HepG2 (cell line): ENCODE data around the gene SEPTIN5. TPM values are rescaled to one million over a fixed set of nuclear protein-coding genes. Genes with fewer than 3 reads are reported as not detected.

Experiments
- ATAC-seq: fragments of 200-7000 bp; cut with Tn5 transposase; 3 replicates; pipeline ENCODE4 v1.9.1; 2020; ENCODE audit warnings: mild to moderate bottlenecking, moderate library complexity
- BruUV-seq: library from RNA; stranded (reverse); fragments of 400-500 nt; replicated peaks from 2 replicates; lab custom pipeline; 2021; lab: Mats Ljungman, UMichigan
- CTCF ChIA-PET: fragments of 300-600 bp; formaldehyde crosslinking; extraction: SDS; loops from one replicate; lab custom pipeline; 2021; ENCODE audit warnings: low total read pairs, inconsistent platforms, low intra/inter-chr PET ratio; lab: Yijun Ruan, JAX
- POLR2A ChIA-PET: fragments of 350-600 bp; sonication (Branson Sonifier 250); formaldehyde crosslinking; loops from one replicate; lab custom pipeline; 2020; ENCODE audit warnings: antibody characterized with exemption, inconsistent platforms; lab: Yijun Ruan, JAX
- DNase-seq: peaks from one replicate; pipeline ENCODE4 v3.0.0-alpha.2; 2015; ENCODE audit warnings: low spot score
- FAIRE-seq: peaks from 3 replicates; lab custom pipeline; 2011; peaks lifted over from hg19 to GRCh38; lab: Jason Lieb, UNC
- H2AFZ ChIP-seq: one replicate; pipeline ENCODE4 v1.6.1; 2011; ENCODE audit warnings: low read length, inconsistent platforms
- H3K27ac ChIP-seq: fragments of 300-600 bp; 3 replicates; pipeline ENCODE4 v1.8.0; 2011; ENCODE audit warnings: mixed run types, mild to moderate bottlenecking, mixed read lengths, low read length, inconsistent platforms; ENCODE audit not compliant: insufficient read depth; ENCODE audit errors: extremely low read length
- H3K27me3 ChIP-seq, 2 experiments: fragments of 200-600 bp in 1 of 2; 2 replicates in 1 of 2; 3 replicates in 1 of 2; pipeline versions ENCODE4 v1.6.0 to v1.8.0; 2011; ENCODE audit warnings: low read length in 2 of 2, mild to moderate bottlenecking in 2 of 2, moderate library complexity in 2 of 2, inconsistent platforms in 1 of 2; ENCODE audit not compliant: insufficient read depth in 2 of 2, control insufficient read depth in 1 of 2
- H3K36me3 ChIP-seq, 2 experiments: fragments of 200-600 bp in 1 of 2; replicated peaks in 1 of 2; 2 replicates in 1 of 2; 3 replicates in 1 of 2; pipeline versions ENCODE4 v1.5.1 to v1.8.0; 2011; ENCODE audit warnings: low read length in 2 of 2, inconsistent platforms in 1 of 2; ENCODE audit not compliant: insufficient read depth in 2 of 2, control insufficient read depth in 1 of 2
- H3K4me1 ChIP-seq: 2 replicates; pipeline ENCODE4 v1.5.1; 2012; ENCODE audit warnings: low read length, inconsistent platforms; ENCODE audit not compliant: insufficient read depth
- H3K4me2 ChIP-seq: 2 replicates; pipeline ENCODE4 v1.6.0; 2011; ENCODE audit warnings: low read depth, low read length, inconsistent platforms
- H3K4me3 ChIP-seq, 3 experiments: fragments of 200-600 bp in 1 of 3; sonication (generic), shearing (Covaris generic) in 1 of 3; replicated peaks in 1 of 3; 2 replicates each; pipeline ENCODE4 v1.5.1; 2011 to 2016; ENCODE audit warnings: low read length in 3 of 3, inconsistent platforms in 2 of 3, low read depth in 2 of 3, mild to moderate bottlenecking in 2 of 3, control low read depth in 1 of 3, mixed read lengths in 1 of 3; ENCODE audit not compliant: insufficient read depth in 1 of 3
- H3K79me2 ChIP-seq: one replicate; pipeline ENCODE4 v1.6.1; 2011; ENCODE audit warnings: low read length, inconsistent platforms; ENCODE audit not compliant: insufficient read depth
- H3K9ac ChIP-seq: 2 replicates; pipeline ENCODE4 v1.6.0; 2011; ENCODE audit warnings: mild to moderate bottlenecking, low read depth, low read length, inconsistent platforms; ENCODE audit not compliant: insufficient read depth
- H3K9me3 ChIP-seq: 2 replicates; pipeline ENCODE4 v1.5.1; 2012; ENCODE audit warnings: mild to moderate bottlenecking, low read length
- H4K20me1 ChIP-seq: 2 replicates; pipeline ENCODE4 v1.6.0; 2011; ENCODE audit warnings: inconsistent platforms, mild to moderate bottlenecking, low read length, moderate library complexity; ENCODE audit not compliant: insufficient read depth
- LCORL ChIP-seq, 2 experiments: fragments of 450-650 bp in 1 of 2; sonication (generic) in 1 of 2; formaldehyde crosslinking in 1 of 2; IDR thresholded peaks; 2 replicates each; pipeline versions ENCODE4 v1.5.0 to v1.6.1; 2017 to 2020; ENCODE audit warnings: antibody characterized with exemption in 1 of 2, missing genetic modification reagents in 1 of 2
- MTA1 ChIP-seq: sonication (generic); formaldehyde crosslinking; IDR thresholded peaks from 2 replicates; pipeline ENCODE4 v1.4.0; 2020; ENCODE audit warnings: missing genetic modification reagents, mild to moderate bottlenecking, borderline replicate concordance
- ZNF333 ChIP-seq: sonication (generic); formaldehyde crosslinking; IDR thresholded peaks from 2 replicates; pipeline ENCODE4 v1.4.0; 2020; ENCODE audit warnings: mild to moderate bottlenecking, missing genetic modification reagents, borderline replicate concordance
- WGBS: methylation state at CpG from one replicate; pipeline ENCODE4 v1.1.6; 2017; ENCODE audit warnings: low lambda C conversion rate; 5-methylcytosine and 5-hydroxymethylcytosine counted together
- in situ Hi-C: cut with HindIII; loops from 2 replicates; pipeline ENCODE4 v1.10.0; 2017; ENCODE audit warnings: low pct_unique_long_range_greater_than_20kb; ENCODE audit not compliant: extremely low pct_ligation_motif_present
- intact Hi-C: fragments of 100-400 bp; cut with micrococcal nuclease; formaldehyde crosslinking; loops from one replicate; pipeline ENCODE4 v1.10.0; 2022; ENCODE audit not compliant: unreplicated experiment
- polyA plus RNA-seq, 8 experiments: library from polyadenylated mRNA; depleted of rRNA in 3 of 8; stranded (reverse) in 7 of 8; unstranded in 1 of 8; fragments of >200 nt; fragmentation: Illumina TruSeq in 4 of 8; extraction: Trizol in 4 of 8; gene quantifications; 2 replicates each; pipeline versions ENCODE4 v1.2.1 to v1.2.3, GENCODE V29; 2011 to 2016; ENCODE audit warnings: low read depth in 4 of 8, missing spikeins in 1 of 8, mixed read lengths in 1 of 8; ENCODE audit not compliant: insufficient read depth in 1 of 8
- total RNA-seq, 5 experiments: library from RNA; depleted of rRNA; stranded (reverse); fragments of >200 nt; fragmentation: Illumina TruSeq; extraction: Trizol; gene quantifications; 2 replicates each; pipeline ENCODE4 v1.2.3, GENCODE V29; 2016; ENCODE audit warnings: low read depth in 1 of 5
- TF ChIP-seq, protein P1 (sequence below): IDR thresholded peaks from 2 replicates; pipeline ENCODE4 v1.6.1; 2016; ENCODE audit warnings: low read depth, missing genetic modification reagents, missing compliant biosample characterization

SEPTIN5 gene
- total and polyA plus RNA-seq, 2 of the 13 experiments (the other 11 are each of a cell fraction or from before 2014, with no cell fraction given): 0.33 TPM; not detected in 1

GRCh38 chr22:19740586-19740985 is 26.3 kb downstream of the SEPTIN5 start:
- intact Hi-C loops: no loop called here
- ChIA-PET POLR2A (no interaction called here), CTCF (no interaction called here)
- Histone ChIP-seq H3K9ac (no peak overlapping the region), H3K4me3 (no peak overlapping the region), H3K27me3 (peaks cover 10 to 80% of the 10 kb centered on the region in 2 experiments), H4K20me1 (peaks cover 3% of the 10 kb centered on the region; the same call in 1 of the 2 replicates), H3K27ac (no peak overlapping the region), H3K4me1 (peaks cover 13% of the 10 kb centered on the region), H3K79me2 (no peaks in the 10 kb centered on the region), H3K36me3 (no peaks in the 10 kb centered on the region), H3K9me3 (no peaks in the 10 kb centered on the region), H2AFZ (no peak overlapping the region), H3K4me2 (no peak overlapping the region)
- 10% methylated on average over 2 of the region's 15 CpGs for WGBS
- DNase-seq: no peak
- no peak for FAIRE-seq
- no peak for ATAC-seq
- in situ Hi-C loops: no loop called here
- no TSS peak for BruUV-seq
- no peak for TF ChIP-seq ZNF333 (CRISPR knock-in tag)
- TF ChIP-seq, protein P1, sequence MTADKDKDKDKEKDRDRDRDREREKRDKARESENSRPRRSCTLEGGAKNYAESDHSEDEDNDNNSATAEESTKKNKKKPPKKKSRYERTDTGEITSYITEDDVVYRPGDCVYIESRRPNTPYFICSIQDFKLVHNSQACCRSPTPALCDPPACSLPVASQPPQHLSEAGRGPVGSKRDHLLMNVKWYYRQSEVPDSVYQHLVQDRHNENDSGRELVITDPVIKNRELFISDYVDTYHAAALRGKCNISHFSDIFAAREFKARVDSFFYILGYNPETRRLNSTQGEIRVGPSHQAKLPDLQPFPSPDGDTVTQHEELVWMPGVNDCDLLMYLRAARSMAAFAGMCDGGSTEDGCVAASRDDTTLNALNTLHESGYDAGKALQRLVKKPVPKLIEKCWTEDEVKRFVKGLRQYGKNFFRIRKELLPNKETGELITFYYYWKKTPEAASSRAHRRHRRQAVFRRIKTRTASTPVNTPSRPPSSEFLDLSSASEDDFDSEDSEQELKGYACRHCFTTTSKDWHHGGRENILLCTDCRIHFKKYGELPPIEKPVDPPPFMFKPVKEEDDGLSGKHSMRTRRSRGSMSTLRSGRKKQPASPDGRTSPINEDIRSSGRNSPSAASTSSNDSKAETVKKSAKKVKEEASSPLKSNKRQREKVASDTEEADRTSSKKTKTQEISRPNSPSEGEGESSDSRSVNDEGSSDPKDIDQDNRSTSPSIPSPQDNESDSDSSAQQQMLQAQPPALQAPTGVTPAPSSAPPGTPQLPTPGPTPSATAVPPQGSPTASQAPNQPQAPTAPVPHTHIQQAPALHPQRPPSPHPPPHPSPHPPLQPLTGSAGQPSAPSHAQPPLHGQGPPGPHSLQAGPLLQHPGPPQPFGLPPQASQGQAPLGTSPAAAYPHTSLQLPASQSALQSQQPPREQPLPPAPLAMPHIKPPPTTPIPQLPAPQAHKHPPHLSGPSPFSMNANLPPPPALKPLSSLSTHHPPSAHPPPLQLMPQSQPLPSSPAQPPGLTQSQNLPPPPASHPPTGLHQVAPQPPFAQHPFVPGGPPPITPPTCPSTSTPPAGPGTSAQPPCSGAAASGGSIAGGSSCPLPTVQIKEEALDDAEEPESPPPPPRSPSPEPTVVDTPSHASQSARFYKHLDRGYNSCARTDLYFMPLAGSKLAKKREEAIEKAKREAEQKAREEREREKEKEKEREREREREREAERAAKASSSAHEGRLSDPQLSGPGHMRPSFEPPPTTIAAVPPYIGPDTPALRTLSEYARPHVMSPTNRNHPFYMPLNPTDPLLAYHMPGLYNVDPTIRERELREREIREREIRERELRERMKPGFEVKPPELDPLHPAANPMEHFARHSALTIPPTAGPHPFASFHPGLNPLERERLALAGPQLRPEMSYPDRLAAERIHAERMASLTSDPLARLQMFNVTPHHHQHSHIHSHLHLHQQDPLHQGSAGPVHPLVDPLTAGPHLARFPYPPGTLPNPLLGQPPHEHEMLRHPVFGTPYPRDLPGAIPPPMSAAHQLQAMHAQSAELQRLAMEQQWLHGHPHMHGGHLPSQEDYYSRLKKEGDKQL (CRISPR knock-in tag): no peak
- no peak for TF ChIP-seq MTA1 (CRISPR knock-in tag)
- no peak for TF ChIP-seq LCORL (IDR thresholded peaks at IDR 0.05)
- TF ChIP-seq LCORL (CRISPR knock-in tag; IDR thresholded peaks at IDR 0.05): no peak
